Measurements from ENCODE around the gene CDH18. TPM values are rescaled to one million over a fixed set of nuclear protein-coding genes. Genes with fewer than 3 reads are reported as not detected.

The CDH18 gene
- total RNA-seq, 1 experiment from 2014 or later: 0.15 TPM

GRCh38 chr5:19519448-19519847 lies 468.6 kb downstream of the CDH18 start:
- CTCF ChIA-PET: no interaction called here
- Histone ChIP-seq H4K20me1 (ENCODE audit: low read length) (no peaks in the 10 kb centered on the region), H3K9me2 (replicated peaks; ENCODE audit: low read length) (no peaks in the 10 kb centered on the region), H3K9me3 (ENCODE audit: low read length) (no peaks in the 10 kb centered on the region), H3F3A (ENCODE audit: low read length, unreplicated experiment) (no peaks in the 10 kb centered on the region), H3K9ac (ENCODE audit: low read length) (no peak overlapping the region), H3K4me2 (ENCODE audit: low read length) (no peak overlapping the region), H3K79me2 (ENCODE audit: low read length) (no peaks in the 10 kb centered on the region), H3K27ac (ENCODE audit: low read length) (no peak overlapping the region), H3K27me3 (ENCODE audit: low read length) (no peaks in the 10 kb centered on the region), H3K4me1 (ENCODE audit: insufficient read depth, low read length) (peaks cover 7% of the 10 kb centered on the region; the same call in 1 of the 2 replicates), H3K4me3 (ENCODE audit: low read length) (no peak overlapping the region), H3K36me3 (ENCODE audit: low read depth, low read length) (no peaks in the 10 kb centered on the region), H2AFZ (ENCODE audit: low read length) (no peak overlapping the region)
- POLR2A ChIA-PET (ENCODE audit: unreplicated experiment): no interaction called here
- DNase-seq (peak; percentile 40), ATAC-seq (peak; percentile 79)
- TF ChIP-seq EZH2 (IDR thresholded peaks at IDR 0.05; ENCODE audit: low read length, unreplicated experiment): no peak
- no peak for TF ChIP-seq CTCF (conservative IDR thresholded peaks at IDR 0.05; ENCODE audit: low read depth, low read length)
- no peak for TF ChIP-seq EZH2phosphoT487 (IDR thresholded peaks at IDR 0.05; ENCODE audit: borderline replicate concordance, low read length)
- BruUV-seq (replicated peaks): no TSS peak
- intact Hi-C loops (cut with micrococcal nuclease): no loop called here

GRCh38 chr5:19498852-19499251 lies 489.1 kb downstream of the CDH18 start:
- H3K4me2 ChIP-seq (ENCODE audit: low read length): peak overlapping the region; percentile 25
- intact Hi-C loops (cut with micrococcal nuclease): no loop called here
- peaks cover 9% of the 10 kb centered on the region for H3K4me1 ChIP-seq (ENCODE audit: insufficient read depth, low read length)
- no peaks in the 10 kb centered on the region for H3K27me3 ChIP-seq (ENCODE audit: low read length)
- H3K9ac ChIP-seq (ENCODE audit: low read length): no peak overlapping the region
- H3K9me2 ChIP-seq (replicated peaks; ENCODE audit: low read length): no peaks in the 10 kb centered on the region
- peak overlapping the region; percentile 36 for H3K27ac ChIP-seq (ENCODE audit: low read length)
- H3F3A ChIP-seq (ENCODE audit: low read length, unreplicated experiment): no peaks in the 10 kb centered on the region
- H3K9me3 ChIP-seq (ENCODE audit: low read length): no peaks in the 10 kb centered on the region
- TF ChIP-seq EZH2phosphoT487 (IDR thresholded peaks at IDR 0.05; ENCODE audit: borderline replicate concordance, low read length) (no peak), EZH2 (IDR thresholded peaks at IDR 0.05; ENCODE audit: low read length, unreplicated experiment) (no peak), CTCF (conservative IDR thresholded peaks at IDR 0.05; ENCODE audit: low read depth, low read length) (no peak)
- H2AFZ ChIP-seq (ENCODE audit: low read length): peak overlapping the region; percentile 29; the same call in 1 of the 2 replicates
- ChIA-PET CTCF (interaction anchor here (0.5 kb wide), 1 partner anchor 23 kb away, joined by 3 read pairs; no protein-coding TSS in a partner anchor), POLR2A (ENCODE audit: unreplicated experiment) (no interaction called here)
- peak; percentile 58 for DNase-seq
- H3K4me3 ChIP-seq (ENCODE audit: low read length): no peak overlapping the region
- no peaks in the 10 kb centered on the region for H3K79me2 ChIP-seq (ENCODE audit: low read length)
- no TSS peak for BruUV-seq (replicated peaks)
- ATAC-seq: peak; percentile 33; the same call in 1 of the 2 replicates
- H3K36me3 ChIP-seq (ENCODE audit: low read depth, low read length): no peaks in the 10 kb centered on the region
- H4K20me1 ChIP-seq (ENCODE audit: low read length): no peaks in the 10 kb centered on the region

GRCh38 chr5:19497229-19497815 lies 490.7 kb downstream of the CDH18 start:
- Histone ChIP-seq H3K9me3 (ENCODE audit: low read length) (no peaks in the 10 kb centered on the region), H3K9ac (ENCODE audit: low read length) (no peak overlapping the region), H3K4me1 (ENCODE audit: insufficient read depth, low read length) (peaks cover 9% of the 10 kb centered on the region), H3K4me3 (ENCODE audit: low read length) (no peak overlapping the region), H4K20me1 (ENCODE audit: low read length) (no peaks in the 10 kb centered on the region), H3K4me2 (ENCODE audit: low read length) (no peak overlapping the region), H3F3A (ENCODE audit: low read length, unreplicated experiment) (no peaks in the 10 kb centered on the region), H3K79me2 (ENCODE audit: low read length) (no peaks in the 10 kb centered on the region), H3K9me2 (replicated peaks; ENCODE audit: low read length) (no peaks in the 10 kb centered on the region), H2AFZ (ENCODE audit: low read length) (no peak overlapping the region), H3K27ac (ENCODE audit: low read length) (no peak overlapping the region), H3K36me3 (ENCODE audit: low read depth, low read length) (no peaks in the 10 kb centered on the region), H3K27me3 (ENCODE audit: low read length) (no peaks in the 10 kb centered on the region)
- ChIA-PET CTCF (no interaction called here), POLR2A (ENCODE audit: unreplicated experiment) (no interaction called here)
- DNase-seq (no peak), ATAC-seq (no peak)
- TF ChIP-seq EZH2phosphoT487 (IDR thresholded peaks at IDR 0.05; ENCODE audit: borderline replicate concordance, low read length) (no peak), EZH2 (IDR thresholded peaks at IDR 0.05; ENCODE audit: low read length, unreplicated experiment) (no peak), CTCF (conservative IDR thresholded peaks at IDR 0.05; ENCODE audit: low read depth, low read length) (no peak)
- no TSS peak for BruUV-seq (replicated peaks)
- intact Hi-C loops (cut with micrococcal nuclease): no loop called here
